ENCODE measurements around the gene TBC1D7. TPM values are rescaled to one million over a fixed set of nuclear protein-coding genes. Genes with fewer than 3 reads are reported as not detected.

TBC1D7 gene
- polyA plus RNA-seq, 4 donors, result 30.0 to 47.7 (median 38.4) TPM

- no peak for DNase-seq (ENCODE audit: low read depth in 4 of 4, low spot score in 3 of 4)
Observed at GRCh38 chr6:13273931-13274706, 54.2 kb downstream of the TBC1D7 start.

GRCh38 chr6:13273202-13273930, 55.0 kb downstream of the TBC1D7 start:
- DNase-seq (ENCODE audit: low read depth in 4 of 4, low spot score in 3 of 4), result no peak

DNA sequence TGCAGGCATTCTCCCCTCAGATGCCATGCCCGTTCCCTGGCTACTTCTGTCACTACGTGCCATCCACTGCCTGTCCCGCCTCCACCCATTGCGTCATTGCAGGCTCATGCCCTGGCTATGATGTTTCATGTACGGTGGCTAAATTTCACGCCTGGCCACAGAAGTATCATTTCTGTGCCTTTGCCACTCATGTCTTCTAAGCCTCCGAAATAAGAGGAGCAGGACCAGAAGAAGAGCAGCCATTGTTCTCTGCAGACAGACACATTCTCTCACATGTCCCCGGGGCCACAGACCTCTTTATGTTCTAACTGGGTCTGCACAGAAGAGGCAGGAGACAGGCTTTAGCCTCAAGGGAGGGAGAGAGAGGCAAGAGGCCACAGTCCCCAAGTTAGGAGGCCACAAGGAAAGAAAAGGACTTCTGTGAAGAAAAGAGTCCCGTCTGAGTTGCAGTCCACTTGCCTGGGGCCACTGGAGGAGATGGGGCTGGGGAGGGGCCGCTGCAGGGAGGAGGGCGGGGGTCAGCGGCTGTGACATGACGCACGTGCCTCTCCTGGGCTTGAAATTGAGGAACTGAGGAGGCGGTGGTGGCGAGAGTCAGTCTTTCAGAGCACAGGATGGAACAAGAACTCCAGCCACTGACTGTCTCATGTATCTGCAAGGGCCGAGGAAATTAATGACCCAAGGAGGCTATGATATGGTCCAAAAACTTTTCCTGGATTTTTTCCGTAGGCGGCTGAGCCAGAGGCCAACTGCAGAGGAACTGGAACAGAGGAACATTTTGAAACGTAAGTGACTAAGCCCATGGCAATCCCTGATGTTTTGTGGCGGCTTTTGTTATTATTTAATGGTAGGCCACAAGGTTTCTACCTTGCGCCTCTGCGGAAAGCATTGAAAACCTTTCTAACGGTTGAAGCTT, 55.9 kb downstream of the TBC1D7 start:
- no peak for DNase-seq (ENCODE audit: low read depth in 4 of 4, low spot score in 3 of 4)

GRCh38 chr6:13268913-13269518, 59.3 kb downstream of the TBC1D7 start:
- DNase-seq (ENCODE audit: low read depth in 4 of 4, low spot score in 3 of 4), result no peak

DNA sequence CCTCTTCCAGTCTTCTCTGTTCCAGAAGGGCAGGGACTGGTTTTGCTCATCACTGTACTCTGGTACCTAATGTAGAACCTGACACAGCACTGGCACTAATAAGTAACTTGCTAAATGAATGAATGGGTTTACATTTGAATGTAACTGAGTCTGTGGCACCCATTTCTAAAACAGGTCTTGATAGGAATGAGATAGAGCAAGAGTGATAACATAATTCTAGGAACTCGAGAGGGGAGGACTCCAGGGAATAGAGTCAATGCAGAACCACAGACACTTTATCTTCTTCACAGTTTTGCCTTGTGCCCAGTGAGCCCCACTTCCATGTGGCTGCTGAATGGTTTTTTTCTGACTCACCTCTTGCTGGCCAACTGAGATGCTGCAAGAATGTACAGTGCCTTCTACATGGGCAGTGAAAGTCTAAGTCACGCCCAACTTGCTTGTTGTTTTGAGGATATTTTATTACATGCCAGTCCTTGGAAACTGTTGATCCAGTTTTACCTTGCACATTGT, 61.1 kb downstream of the TBC1D7 start:
- DNase-seq (ENCODE audit: low read depth in 4 of 4, low spot score in 3 of 4), result no peak

DNA sequence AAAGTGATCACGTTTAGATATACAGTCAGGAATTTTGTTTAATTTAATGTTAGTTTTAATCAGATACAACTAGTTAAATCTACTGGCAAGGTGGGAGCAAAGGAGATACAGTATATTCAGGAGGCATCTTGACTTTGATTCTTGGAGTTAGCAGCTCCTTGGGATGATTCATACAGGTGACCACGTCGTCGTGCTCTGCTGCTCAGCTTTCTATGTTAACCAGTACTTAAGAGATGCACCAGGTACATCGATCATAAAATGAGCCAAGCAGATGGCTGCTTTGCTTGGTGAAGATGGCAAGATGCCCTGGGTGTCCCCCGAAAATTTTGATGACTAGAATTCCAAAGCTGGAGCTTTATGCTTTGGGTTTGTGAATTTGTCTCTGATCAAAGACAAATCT, 64.7 kb downstream of the TBC1D7 start:
- no peak for DNase-seq (ENCODE audit: low read depth in 4 of 4, low spot score in 3 of 4)

DNA sequence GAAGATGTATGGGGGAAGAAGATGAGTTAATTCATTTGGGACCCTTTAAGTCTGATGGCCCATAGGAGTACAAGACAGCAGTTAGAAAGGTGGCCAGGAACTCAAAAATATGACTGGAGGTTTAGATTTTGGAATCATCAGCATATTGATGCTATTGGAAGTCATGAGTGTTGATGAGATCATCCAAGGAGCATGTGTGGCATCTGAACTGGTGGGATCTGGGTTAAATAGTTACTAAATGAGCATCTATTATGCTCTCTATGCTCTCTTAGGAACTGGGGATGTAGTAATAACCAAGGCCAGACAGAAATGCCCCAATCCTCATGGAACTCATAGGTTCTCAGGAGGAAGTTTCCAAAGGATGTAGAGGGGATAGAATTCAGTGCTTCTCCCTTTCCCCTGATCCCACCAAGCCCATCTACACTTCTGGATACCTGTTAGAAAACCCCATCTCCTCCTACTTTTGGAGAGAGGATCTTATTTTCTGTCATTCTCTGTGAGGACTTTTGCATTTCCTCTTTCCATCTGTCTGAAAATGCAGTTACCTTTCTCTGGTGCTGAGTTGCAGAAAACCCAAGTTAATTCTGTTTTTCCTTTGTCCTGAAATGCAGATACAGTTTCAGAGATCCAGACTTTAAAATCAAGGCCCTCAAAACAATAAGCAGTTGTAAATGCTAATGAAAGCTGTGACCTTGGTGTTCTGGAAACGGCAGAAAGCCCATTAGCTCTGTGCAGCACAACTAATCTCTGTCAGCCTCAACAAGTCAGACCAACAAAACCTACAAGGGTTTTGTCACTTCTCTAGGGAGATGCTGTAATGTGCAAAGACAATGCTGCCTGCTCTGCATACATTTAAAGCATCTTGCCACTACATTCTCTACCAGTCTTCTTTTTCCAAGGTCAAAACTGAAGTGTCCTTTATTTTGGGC, 65.8 kb downstream of the TBC1D7 start:
- DNase-seq (ENCODE audit: low read depth in 4 of 4, low spot score in 3 of 4), result no peak

DNA sequence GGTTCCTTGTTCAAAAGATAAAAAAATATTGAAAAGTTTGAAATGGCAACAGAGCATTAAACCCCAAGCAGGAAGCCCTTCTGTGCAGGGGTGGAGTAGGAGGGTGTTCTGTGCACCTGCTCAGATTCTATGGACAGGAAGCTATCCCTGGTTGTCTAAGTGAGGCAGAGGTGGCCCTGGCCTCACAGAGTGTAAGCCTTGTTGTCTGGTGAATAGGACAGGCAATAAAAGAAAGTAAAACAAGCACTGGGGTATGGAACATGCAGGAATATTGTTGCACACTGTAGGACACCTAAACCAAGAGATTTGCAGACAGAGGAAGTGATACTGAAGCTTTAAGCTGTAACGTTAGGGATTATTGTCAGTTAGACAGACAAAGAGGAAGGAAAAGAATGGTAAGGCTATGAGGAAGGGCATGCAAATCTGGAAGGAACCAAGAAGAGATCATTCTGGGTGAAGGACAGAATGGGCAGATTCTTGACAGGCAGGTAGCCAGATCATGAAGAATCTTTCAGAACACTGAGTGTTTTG, 66.8 kb downstream of the TBC1D7 start:
- DNase-seq (ENCODE audit: low read depth in 4 of 4, low spot score in 3 of 4), result no peak

- DNase-seq (ENCODE audit: low read depth in 4 of 4, low spot score in 3 of 4), result no peak
Observed at GRCh38 chr6:13260831-13261230, 67.5 kb downstream of the TBC1D7 start.

DNA sequence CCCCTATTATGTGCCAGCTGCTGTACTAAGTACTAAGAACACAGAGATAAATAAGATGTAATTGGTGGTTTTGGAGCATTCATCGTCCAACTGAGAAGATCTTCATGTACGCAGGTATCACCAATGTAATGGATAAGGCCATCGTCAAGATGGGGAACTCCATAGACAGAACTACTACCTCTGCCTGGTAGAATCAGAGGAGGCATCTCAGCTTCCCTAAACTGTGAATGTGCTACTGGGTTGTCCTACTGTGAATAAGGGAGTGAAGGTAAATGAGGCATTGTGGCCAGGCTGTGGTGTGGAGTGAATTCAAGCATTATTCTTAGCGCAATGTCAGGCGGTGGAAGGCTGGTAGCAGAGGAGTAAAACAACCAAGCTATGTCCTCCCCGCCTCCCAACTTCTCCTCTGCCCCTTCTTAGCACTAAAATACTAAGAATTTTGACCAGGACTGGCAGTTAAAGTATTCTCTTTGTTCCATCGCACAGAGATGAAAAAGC, 68.2 kb downstream of the TBC1D7 start:
- DNase-seq (ENCODE audit: low read depth in 4 of 4, low spot score in 3 of 4), result no peak

DNA sequence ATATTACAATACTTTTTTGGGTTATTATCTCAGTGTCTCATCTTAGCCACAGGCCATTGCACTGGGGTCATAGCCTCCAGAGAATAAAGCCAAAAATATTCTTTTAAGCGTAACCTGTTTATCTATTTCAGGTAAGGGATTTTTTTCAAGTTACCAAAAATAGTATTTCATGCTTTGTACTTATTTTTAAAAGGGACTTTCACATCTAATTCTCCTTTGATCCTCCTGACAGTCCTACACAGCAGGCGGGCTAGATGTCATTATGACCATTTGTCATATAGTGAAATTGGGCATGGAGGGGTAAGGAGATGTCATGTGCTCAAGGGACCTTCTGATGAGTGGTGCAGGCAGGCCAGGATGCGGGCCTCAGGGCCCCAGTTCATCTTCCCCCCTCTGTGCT, 68.9 kb downstream of the TBC1D7 start:
- no peak for DNase-seq (ENCODE audit: low read depth in 4 of 4, low spot score in 3 of 4)

DNA sequence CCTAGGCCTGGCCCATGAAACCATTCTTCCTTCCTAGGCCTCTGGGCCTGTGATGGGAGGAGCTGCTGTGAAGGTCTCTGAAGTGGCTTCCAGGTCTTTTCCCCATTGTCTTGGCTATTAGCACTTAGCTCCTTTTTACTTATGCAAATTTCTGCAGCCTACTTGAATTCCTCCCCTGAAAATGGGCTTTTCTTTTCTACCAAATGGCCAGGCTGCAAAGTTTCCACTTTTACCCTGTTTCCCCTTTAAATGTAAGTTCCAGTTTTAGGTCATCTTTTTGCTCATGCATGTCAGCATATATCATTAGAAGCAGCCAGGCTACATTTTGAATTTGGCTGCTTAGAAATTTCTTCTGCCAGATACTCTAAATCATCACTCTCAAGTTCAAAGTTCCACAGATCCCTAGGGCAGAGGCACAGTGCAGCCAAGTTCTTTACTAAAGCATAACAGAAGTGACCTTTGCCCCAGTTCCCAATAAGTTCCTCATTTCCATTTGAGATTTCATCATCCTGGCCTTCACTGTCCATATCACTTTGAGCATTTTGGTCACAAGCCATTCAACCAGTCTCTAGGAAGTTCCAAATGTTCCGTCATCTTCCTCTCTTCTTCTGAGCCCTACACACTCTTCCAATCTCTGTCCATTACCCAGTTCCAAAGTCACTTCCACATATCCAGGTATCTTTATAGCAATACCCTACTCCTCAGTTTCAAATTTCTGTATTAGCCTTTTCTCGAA, 71.9 kb downstream of the TBC1D7 start:
- no peak for DNase-seq (ENCODE audit: low read depth in 4 of 4, low spot score in 3 of 4)

Other genes starting within 250 kb of the TBC1D7 start
- gene GFOD1, start 159.1 kb upstream of the TBC1D7 start, polyA plus RNA-seq (ENCODE audit: insufficient read length in 4 of 4), result 1 to 10 TPM; 1.3 to 2.1 (median 1.7) TPM
- gene SIRT5, start 246.1 kb upstream of the TBC1D7 start, polyA plus RNA-seq (ENCODE audit: insufficient read length in 4 of 4), result 10 to 100 TPM; 19.5 to 28.6 (median 22.0) TPM